Stomach (tissue), 4 donors: ENCODE measurements around the gene KRTCAP2.

Source experiments
- CTCF ChIP-seq, 7 experiments: fragments of 450-650 bp in 4 of 7; fragments of 200-600 bp in 3 of 7; sonication (generic) in 3 of 7; IDR thresholded peaks; one replicate each; pipeline ENCODE4 v1.5.1; 2016 to 2019; ENCODE audit warnings: antibody characterized with exemption in 7 of 7, control low read depth in 2 of 7, mild to moderate bottlenecking in 1 of 7
- POLR2A ChIP-seq, 4 donors: fragments of 450-650 bp; IDR thresholded peaks; one replicate each; pipeline ENCODE4 v1.6.1; 2016; ENCODE audit warnings: antibody characterized with exemption in 4 of 4, control low read depth in 2 of 4, mild to moderate bottlenecking in 1 of 4, moderate library complexity in 1 of 4

GRCh38 chr1:155127105-155127966 is 45.8 kb downstream of the KRTCAP2 start, which contains the start of gene EFNA1:
- TF ChIP-seq CTCF (IDR thresholded peaks at IDR 0.05) (no peak), POLR2A (IDR thresholded peaks at IDR 0.05) (no peak)
